G401 (cell line): Measurements from ENCODE around the gene SLC46A3. TPM values are rescaled to one million over a fixed set of nuclear protein-coding genes. Genes with fewer than 3 reads are reported as not detected.
"Not testable (repeated sequence)": the region's sequence is repeated elsewhere in the genome, so short reads cannot be mapped to it uniquely, and the experiment has no call there.

Source experiments
- DNase-seq: peaks from one replicate; pipeline ENCODE4 v3.0.0-alpha.2; 2015; ENCODE audit warnings: low spot score
- in situ Hi-C: cut with HindIII; loops from 2 replicates; pipeline ENCODE4 v1.10.0; 2016; ENCODE audit warnings: low sequenced_read_pairs, mixed read lengths
- total RNA-seq: library from RNA; depleted of rRNA; stranded (reverse); fragments of >200 nt; shearing (Covaris generic); gene quantifications from 2 replicates; pipeline ENCODE4 v1.2.3, GENCODE V29; 2014

Gene SLC46A3
- total RNA-seq, 1 experiment from 2014 or later = not detected

- DNase-seq, in situ Hi-C loops: not testable (repeated sequence)
These were observed 24.9 kb downstream of the SLC46A3 start for GRCh38 chr13:28693605-28694491.

GRCh38 chr13:28685892-28686291 is 32.9 kb downstream of the SLC46A3 start:
- in situ Hi-C loops = no loop called here

GRCh38 chr13:28685114-28685513 is 33.7 kb downstream of the SLC46A3 start:
- in situ Hi-C loops = no loop called here
- DNase-seq = no peak

More at GRCh38 chr13:28685892-28686291, 32.9 kb downstream of the SLC46A3 start:
- DNase-seq = no peak

GRCh38 chr13:28684257-28684656 is 34.5 kb downstream of the SLC46A3 start:
- DNase-seq = no peak
- in situ Hi-C loops = no loop called here

GRCh38 chr13:28683169-28683568 is 35.6 kb downstream of the SLC46A3 start:
- in situ Hi-C loops, DNase-seq: not testable (repeated sequence)

GRCh38 chr13:28680541-28680940 is 38.2 kb downstream of the SLC46A3 start:
- in situ Hi-C loops = no loop called here
- DNase-seq = no peak

- in situ Hi-C loops = no loop called here
- DNase-seq = peak; percentile 36
These were observed 39.1 kb downstream of the SLC46A3 start for GRCh38 chr13:28679628-28680027.

- in situ Hi-C loops = no loop called here
- DNase-seq = no peak
These were observed 40.0 kb downstream of the SLC46A3 start for GRCh38 chr13:28678809-28679208.

- in situ Hi-C loops = no loop called here
- DNase-seq = no peak
These were observed 47.5 kb downstream of the SLC46A3 start for GRCh38 chr13:28671126-28671792.

GRCh38 chr13:28666897-28667488 is 51.8 kb downstream of the SLC46A3 start:
- in situ Hi-C loops = no loop called here
- DNase-seq = no peak

- no peak for DNase-seq
These were observed 59.2 kb downstream of the SLC46A3 start for GRCh38 chr13:28659621-28659970.

GRCh38 chr13:28658796-28659620 is 59.8 kb downstream of the SLC46A3 start, which contains the start of gene POMP:
Gene POMP (plus strand): TSS chr13:28659130. CDS start chr13:28659185, 55 bp downstream.
- DNase-seq = peak; percentile 87
- in situ Hi-C loops = no loop called here

More at GRCh38 chr13:28659621-28659970, 59.2 kb downstream of the SLC46A3 start:
- in situ Hi-C loops = no loop called here

- no peak for DNase-seq
- in situ Hi-C loops = no loop called here
These were observed 60.3 kb downstream of the SLC46A3 start for GRCh38 chr13:28658539-28658795.

- in situ Hi-C loops = no loop called here
These were observed 60.8 kb downstream of the SLC46A3 start for GRCh38 chr13:28657784-28658538.

GRCh38 chr13:28655561-28655960 is 63.2 kb downstream of the SLC46A3 start:
- DNase-seq = no peak
- in situ Hi-C loops = no loop called here

More at GRCh38 chr13:28657784-28658538, 60.8 kb downstream of the SLC46A3 start:
- peak; percentile 21 for DNase-seq

GRCh38 chr13:28654276-28654675 is 64.5 kb downstream of the SLC46A3 start:
- no peak for DNase-seq
- in situ Hi-C loops = no loop called here

GRCh38 chr13:28653111-28653510 is 65.7 kb downstream of the SLC46A3 start:
- in situ Hi-C loops = no loop called here

GRCh38 chr13:28651810-28652401 is 66.9 kb downstream of the SLC46A3 start:
- in situ Hi-C loops = no loop called here
- DNase-seq = no peak

More at GRCh38 chr13:28653111-28653510, 65.7 kb downstream of the SLC46A3 start:
- DNase-seq = no peak
